Activated T-helper 17 cell treated with anti-CD3 and anti-CD28 coated beads, Interleukin-2, amount 50 U/mL, for 72 hours (primary cell): ENCODE data around the gene ANKLE1. TPM values are rescaled to one million over a fixed set of nuclear protein-coding genes. Genes with fewer than 3 reads are reported as not detected.

Experiments
- ATAC-seq: fragments of 150-1000 bp; cut with Tn5 transposase; replicated peaks from 2 replicates; pipeline ENCODE4 v1.10.0; 2021; ENCODE audit warnings: mild to moderate bottlenecking, moderate library complexity
- H3K27ac Mint-ChIP-seq: one replicate; pipeline ENCODE4 v1.8.0; 2022; ENCODE audit warnings: mixed read lengths
- H3K27me3 Mint-ChIP-seq: one replicate; pipeline ENCODE4 v1.8.0; 2022; ENCODE audit warnings: mixed read lengths
- H3K36me3 Mint-ChIP-seq: one replicate; pipeline ENCODE4 v1.8.0; 2022; ENCODE audit warnings: low read depth, mild to moderate bottlenecking, mixed read lengths
- H3K4me1 Mint-ChIP-seq: one replicate; pipeline ENCODE4 v1.8.0; 2022; ENCODE audit warnings: mixed read lengths
- H3K4me3 Mint-ChIP-seq: one replicate; pipeline ENCODE4 v1.8.0; 2022; ENCODE audit warnings: mild to moderate bottlenecking, mixed read lengths
- H3K9me3 Mint-ChIP-seq: one replicate; pipeline ENCODE4 v1.8.0; 2022; ENCODE audit warnings: mixed read lengths
- total RNA-seq, 2 donors: library from RNA; stranded (reverse); gene quantifications; one replicate each; pipeline ENCODE4 v1.2.3, GENCODE V29; 2022

The ANKLE1 gene
- total RNA-seq, 2 donors from 2014 or later, result 4.4 to 11.6 TPM

- H3K36me3 Mint-ChIP-seq, result peaks cover 7% of the 10 kb centered on the region
- H3K27me3 Mint-ChIP-seq, result no peaks in the 10 kb centered on the region
- ATAC-seq, result no peak
- no peaks in the 10 kb centered on the region for H3K9me3 Mint-ChIP-seq
- peaks cover 10% of the 10 kb centered on the region for H3K4me1 Mint-ChIP-seq
- peak overlapping the region; percentile 85 for H3K27ac Mint-ChIP-seq
- H3K4me3 Mint-ChIP-seq, result peak overlapping the region; percentile 86
These were observed 23.5 kb downstream of the ANKLE1 start for GRCh38 chr19:17305216-17305516.

GRCh38 chr19:17305517-17306284 is 24.0 kb downstream of the ANKLE1 start, which contains the start of gene MRPL34:
TSS of gene MRPL34 (plus strand) at chr19:17305872. CDS start at chr19:17305893, 21 bp downstream.
- Mint-ChIP-seq H3K27ac (peak within 1 kb of the TSS; percentile 85), H3K36me3 (peaks cover 7% of the 10 kb centered on the region), H3K4me3 (peak within 1 kb of the TSS; percentile 86), H3K9me3 (no peaks in the 10 kb centered on the region), H3K4me1 (peaks cover 13% of the 10 kb centered on the region), H3K27me3 (no peaks in the 10 kb centered on the region)
- ATAC-seq, result peak; percentile 72

DNA sequence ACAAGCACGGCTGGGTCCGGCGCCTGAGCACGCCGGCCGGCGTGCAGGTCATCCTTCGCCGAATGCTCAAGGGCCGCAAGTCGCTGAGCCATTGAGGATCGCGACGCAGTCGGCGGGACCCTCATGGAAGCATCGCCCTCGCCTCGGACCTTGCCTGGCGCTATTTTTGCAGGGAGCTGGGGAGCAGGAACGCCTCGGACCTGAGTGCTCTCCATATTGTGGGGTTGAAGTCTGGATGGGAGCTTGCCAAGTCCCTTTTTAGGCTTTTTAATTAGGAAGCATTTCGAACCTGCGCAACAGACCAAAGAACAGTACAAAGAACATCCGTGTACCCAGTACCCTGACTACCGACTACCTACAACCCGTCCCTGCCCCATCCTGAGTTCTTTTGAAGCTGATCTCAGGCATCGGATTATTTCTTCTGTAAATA is 24.6 kb downstream of the ANKLE1 start:
- Mint-ChIP-seq H3K4me3 (peak overlapping the region; percentile 86), H3K36me3 (peaks cover 7% of the 10 kb centered on the region), H3K27ac (peak overlapping the region; percentile 85), H3K4me1 (peaks cover 15% of the 10 kb centered on the region), H3K9me3 (no peaks in the 10 kb centered on the region), H3K27me3 (no peaks in the 10 kb centered on the region)
- no peak for ATAC-seq

GRCh38 chr19:17307876-17308377 is 26.2 kb downstream of the ANKLE1 start:
- Mint-ChIP-seq H3K27me3 (no peaks in the 10 kb centered on the region), H3K36me3 (peaks cover 16% of the 10 kb centered on the region), H3K9me3 (no peaks in the 10 kb centered on the region), H3K4me1 (peaks cover 21% of the 10 kb centered on the region), H3K4me3 (peak overlapping the region; percentile 86), H3K27ac (no peak overlapping the region)
- ATAC-seq, result no peak

- Mint-ChIP-seq H3K27me3 (no peaks in the 10 kb centered on the region), H3K4me1 (peaks cover 21% of the 10 kb centered on the region), H3K4me3 (peak within 1 kb of the TSS; percentile 90), H3K27ac (peak within 1 kb of the TSS; percentile 94), H3K36me3 (peaks cover 31% of the 10 kb centered on the region), H3K9me3 (no peaks in the 10 kb centered on the region)
- ATAC-seq, result peak; percentile 86
These were observed 27.7 kb downstream of the ANKLE1 start, which contains the start of gene DDA1 for GRCh38 chr19:17309198-17309964. TSS of gene DDA1 (plus strand) at chr19:17309563. CDS start at chr19:17309655, 92 bp downstream.

GRCh38 chr19:17309965-17310461 is 28.3 kb downstream of the ANKLE1 start:
- ATAC-seq, result no peak
- H3K4me3 Mint-ChIP-seq, result peak overlapping the region; percentile 90
- H3K36me3 Mint-ChIP-seq, result peaks cover 36% of the 10 kb centered on the region
- no peaks in the 10 kb centered on the region for H3K9me3 Mint-ChIP-seq
- H3K27me3 Mint-ChIP-seq, result no peaks in the 10 kb centered on the region
- H3K27ac Mint-ChIP-seq, result peak overlapping the region; percentile 94
- H3K4me1 Mint-ChIP-seq, result peaks cover 21% of the 10 kb centered on the region

DNA sequence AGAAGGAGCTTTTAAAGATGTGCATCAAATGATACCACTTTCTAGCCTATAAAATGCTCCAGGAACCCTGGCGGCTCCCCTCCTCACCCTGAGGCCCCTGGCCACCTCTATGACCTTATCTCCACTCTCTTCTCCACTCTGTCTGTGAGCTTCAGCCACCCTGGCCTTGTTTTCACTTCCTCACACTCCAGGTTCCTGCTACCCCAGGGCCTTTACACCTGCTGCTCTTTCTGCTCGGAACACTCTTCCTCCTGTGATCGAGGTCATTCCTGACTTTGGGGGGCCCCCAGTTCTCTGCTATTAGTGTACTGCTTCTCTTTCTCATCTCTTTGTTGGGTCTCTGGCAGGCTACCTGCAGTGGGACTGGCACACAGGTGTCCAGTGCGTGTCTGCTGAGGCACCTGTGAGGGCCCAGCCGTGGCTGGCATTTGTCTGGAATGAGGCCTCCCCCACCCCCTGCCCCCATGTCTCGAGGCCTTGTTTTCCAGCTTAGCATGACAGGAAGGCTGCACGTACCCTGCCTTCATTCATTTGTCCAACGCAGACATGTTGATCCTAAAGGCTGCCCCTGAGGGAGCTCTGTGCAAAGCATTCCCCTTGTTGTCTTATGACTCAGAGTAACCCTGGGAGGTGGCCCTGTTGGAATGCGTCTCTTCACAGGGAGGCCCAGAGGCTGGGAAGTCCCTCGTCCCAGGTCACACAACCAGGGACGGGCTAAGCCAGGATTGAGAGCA is 29.9 kb downstream of the ANKLE1 start:
- H3K9me3 Mint-ChIP-seq, result no peaks in the 10 kb centered on the region
- no peak for ATAC-seq
- peak overlapping the region; percentile 51 for H3K4me3 Mint-ChIP-seq
- H3K27me3 Mint-ChIP-seq, result no peaks in the 10 kb centered on the region
- peaks cover 21% of the 10 kb centered on the region for H3K4me1 Mint-ChIP-seq
- H3K27ac Mint-ChIP-seq, result no peak overlapping the region
- peaks cover 49% of the 10 kb centered on the region for H3K36me3 Mint-ChIP-seq

- Mint-ChIP-seq H3K4me1 (peaks cover 21% of the 10 kb centered on the region), H3K36me3 (peaks cover 57% of the 10 kb centered on the region), H3K27me3 (no peaks in the 10 kb centered on the region), H3K9me3 (no peaks in the 10 kb centered on the region), H3K27ac (no peak overlapping the region), H3K4me3 (no peak overlapping the region)
- no peak for ATAC-seq
These were observed 30.8 kb downstream of the ANKLE1 start for GRCh38 chr19:17312189-17313113.

DNA sequence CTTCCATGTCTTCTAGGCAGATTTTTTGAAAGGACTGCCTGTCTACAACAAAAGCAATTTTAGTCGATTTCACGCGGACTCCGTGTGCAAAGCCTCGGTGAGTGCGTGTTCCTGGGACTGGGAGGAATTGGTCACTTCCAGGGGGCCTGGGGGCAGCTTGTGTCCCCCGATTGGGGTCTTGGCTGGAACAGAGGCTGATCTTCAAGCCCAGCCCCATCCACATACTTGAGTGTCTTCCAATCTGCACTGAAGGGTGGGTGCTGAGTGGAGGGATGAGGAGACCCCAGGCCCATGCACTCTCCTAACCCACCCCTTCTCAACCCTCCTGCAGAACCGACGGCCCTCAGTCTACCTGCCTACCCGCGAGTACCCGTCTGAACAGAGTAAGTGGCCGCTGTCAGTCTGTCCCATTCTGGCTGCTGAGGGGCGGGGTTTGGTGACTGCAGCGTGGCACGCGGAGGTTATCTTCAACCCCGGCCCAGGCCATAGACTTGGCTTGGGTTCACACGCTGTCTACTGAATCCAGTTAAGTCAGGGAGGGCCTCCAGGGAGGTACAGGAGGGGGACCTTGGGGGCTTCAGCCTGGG is 32.4 kb downstream of the ANKLE1 start:
- Mint-ChIP-seq H3K36me3 (peaks cover 65% of the 10 kb centered on the region), H3K4me3 (no peak overlapping the region), H3K27me3 (no peaks in the 10 kb centered on the region), H3K27ac (no peak overlapping the region), H3K9me3 (no peaks in the 10 kb centered on the region), H3K4me1 (peaks cover 15% of the 10 kb centered on the region)
- no peak for ATAC-seq

DNA sequence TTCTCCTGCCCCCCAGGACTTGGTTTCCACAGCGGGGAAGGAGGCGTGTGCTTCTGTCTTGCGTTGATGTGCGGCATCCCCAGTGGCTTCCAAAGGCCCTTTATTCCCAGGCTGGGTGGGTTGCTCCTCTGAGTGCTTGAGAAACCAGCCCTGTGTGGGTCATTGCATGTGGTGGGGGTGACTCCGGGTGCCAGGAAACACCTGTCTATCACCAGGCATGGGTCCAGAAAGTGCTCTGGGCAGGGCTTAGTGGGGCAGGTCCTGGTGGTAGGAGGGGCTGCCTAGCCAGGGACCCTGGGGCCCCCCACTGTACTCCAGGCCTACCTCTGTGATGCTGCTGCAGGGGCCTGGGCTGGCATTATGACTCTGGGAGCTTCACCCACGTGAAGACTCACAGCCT is 37.3 kb downstream of the ANKLE1 start:
- no peaks in the 10 kb centered on the region for H3K9me3 Mint-ChIP-seq
- no peaks in the 10 kb centered on the region for H3K27me3 Mint-ChIP-seq
- H3K36me3 Mint-ChIP-seq, result peaks cover 71% of the 10 kb centered on the region
- H3K27ac Mint-ChIP-seq, result no peak overlapping the region
- peaks cover 5% of the 10 kb centered on the region for H3K4me1 Mint-ChIP-seq
- no peak overlapping the region for H3K4me3 Mint-ChIP-seq
- ATAC-seq, result no peak

DNA sequence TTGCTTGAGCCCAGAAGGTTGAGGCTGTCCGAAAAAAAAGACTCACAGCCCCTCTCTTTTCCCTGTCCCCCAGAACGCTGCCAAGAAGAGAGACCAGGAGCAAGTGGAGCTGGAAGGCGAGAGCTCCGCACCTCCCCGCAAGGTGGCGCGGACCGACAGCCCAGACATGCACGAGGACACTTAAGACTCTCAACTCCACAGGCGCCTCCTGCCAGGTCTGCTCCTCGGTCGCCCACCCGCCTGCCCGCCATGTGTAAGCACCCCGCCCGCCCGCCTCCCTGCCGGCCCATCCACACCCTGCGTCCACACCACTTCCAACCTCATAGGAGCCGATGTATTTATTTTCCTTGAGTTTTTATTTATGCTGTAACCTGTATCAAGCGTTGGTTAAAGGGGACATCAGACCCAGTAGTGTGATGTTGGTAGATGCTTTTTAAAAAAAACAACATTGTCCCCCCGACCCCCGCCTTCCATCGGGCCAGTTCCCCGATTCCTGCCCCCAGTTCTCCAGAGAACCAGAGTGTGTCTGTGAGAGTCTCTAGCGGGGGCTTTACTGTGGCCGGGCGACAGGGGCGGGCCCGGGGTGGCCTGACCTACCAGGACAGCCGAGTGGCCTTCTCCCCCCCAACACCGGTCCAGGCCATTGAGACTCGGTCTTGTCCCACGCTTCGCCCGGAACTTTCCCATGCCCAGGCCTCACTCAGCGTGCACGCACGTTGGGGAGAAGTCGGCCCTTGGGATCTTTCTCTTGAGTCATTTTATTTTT is 38.0 kb downstream of the ANKLE1 start:
- Mint-ChIP-seq H3K36me3 (peaks cover 64% of the 10 kb centered on the region), H3K4me3 (no peak overlapping the region), H3K9me3 (no peaks in the 10 kb centered on the region), H3K27me3 (no peaks in the 10 kb centered on the region), H3K27ac (no peak overlapping the region), H3K4me1 (peaks cover 5% of the 10 kb centered on the region)
- no peak for ATAC-seq

GRCh38 chr19:17320435-17320834 is 38.7 kb downstream of the ANKLE1 start:
- Mint-ChIP-seq H3K4me3 (no peak overlapping the region), H3K9me3 (no peaks in the 10 kb centered on the region), H3K4me1 (peaks cover 5% of the 10 kb centered on the region), H3K27ac (no peak overlapping the region), H3K36me3 (peaks cover 61% of the 10 kb centered on the region), H3K27me3 (no peaks in the 10 kb centered on the region)
- no peak for ATAC-seq
